Testis (tissue), 3 donors: Measurements from ENCODE around the gene AGR3. TPM values are rescaled to one million over a fixed set of nuclear protein-coding genes. Genes with fewer than 3 reads are reported as not detected.

Experiments
- DNase-seq: peaks from one replicate; pipeline ENCODE4 v3.0.0-alpha.2; 2019
- H3K27ac ChIP-seq, 2 donors: fragments of 200-600 bp; sonication (generic); one replicate each; pipeline ENCODE4 v1.5.1; 2019
- H3K27me3 ChIP-seq: fragments of 200-600 bp; sonication (generic); one replicate; pipeline ENCODE4 v1.5.1; 2019
- H3K36me3 ChIP-seq: fragments of 200-600 bp; sonication (generic); one replicate; pipeline ENCODE4 v1.5.1; 2017; ENCODE audit warnings: low read depth; ENCODE audit errors: missing control alignments
- H3K4me1 ChIP-seq: fragments of 200-600 bp; sonication (generic); one replicate; pipeline ENCODE4 v1.5.1; 2019
- H3K4me3 ChIP-seq, 2 donors: fragments of 200-600 bp; sonication (generic); one replicate each; pipeline ENCODE4 v1.5.1; 2017 to 2019
- H3K9me3 ChIP-seq: fragments of 200-600 bp; sonication (generic); one replicate; pipeline ENCODE4 v1.5.1; 2017
- POLR2A ChIP-seq: fragments of 450-650 bp; IDR thresholded peaks from one replicate; pipeline ENCODE4 v1.6.1; 2017; ENCODE audit warnings: antibody characterized with exemption, mild to moderate bottlenecking, moderate library complexity
- WGBS, 2 donors: methylation state at CpG; one replicate each; pipeline ENCODE4 v1.1.5; 2018; 5-methylcytosine and 5-hydroxymethylcytosine counted together
- intact Hi-C: fragments of 100-400 bp; cut with DNase I; formaldehyde crosslinking; loops from one replicate; pipeline ENCODE4 v1.15.1; 2023; ENCODE audit warnings: low total_unique reads
- polyA plus RNA-seq: library from polyadenylated mRNA; stranded (reverse); fragments of 350-450 nt; fragmentation: Illumina TruSeq; extraction: RNeasy Lipid Tissue Mini Kit (QIAGEN cat#74804); gene quantifications from one replicate; pipeline ENCODE4 v1.2.3, GENCODE V29; 2014; ENCODE audit warnings: low read depth, low replicate concordance; ENCODE audit not compliant: insufficient read depth
- total RNA-seq, 2 donors: library from RNA; depleted of rRNA; stranded (reverse); fragments of >200 nt; gene quantifications; one replicate each; pipeline ENCODE4 v1.2.3, GENCODE V29; 2016
- TF ChIP-seq, protein P1 (sequence below), 3 experiments: fragments of 450-650 bp in 2 of 3; fragments of 200-600 bp in 1 of 3; sonication (generic) in 1 of 3; IDR thresholded peaks; one replicate each; pipeline ENCODE4 v1.5.1; 2016 to 2019; ENCODE audit warnings: antibody characterized with exemption in 3 of 3, mild to moderate bottlenecking in 2 of 3, moderate library complexity in 1 of 3

AGR3 gene
- total and polyA plus RNA-seq, 3 donors from 2014 or later: 2.0 TPM; not detected in 2

DNA sequence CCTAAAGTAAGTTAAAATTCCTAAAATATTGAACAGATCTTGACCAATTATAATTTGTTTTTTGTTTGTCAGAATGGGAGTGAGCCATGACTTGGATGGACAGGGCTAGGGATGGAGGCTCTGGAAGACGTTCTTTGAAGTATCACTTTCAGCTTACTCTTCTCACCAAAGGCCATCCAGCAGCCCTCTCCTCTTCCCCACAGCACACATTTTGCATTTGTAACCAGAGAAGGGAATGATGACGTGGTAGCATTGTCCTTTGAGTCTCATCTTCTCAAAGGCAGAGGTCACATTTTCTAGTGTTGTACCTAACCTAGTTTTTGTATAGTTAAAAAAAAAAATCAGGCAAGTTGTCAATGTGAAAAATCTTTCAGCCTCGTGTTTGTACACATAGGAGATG is 43.8 kb upstream of the AGR3 start:
- no peaks in the 10 kb centered on the region for H3K27me3 ChIP-seq
- 85 to 87% methylated on average over 3 of the region's 3 CpGs for WGBS, 2 donors
- H3K9me3 ChIP-seq: no peaks in the 10 kb centered on the region
- DNase-seq: no peak
- no peaks in the 10 kb centered on the region for H3K4me1 ChIP-seq
- no peak overlapping the region for H3K4me3 ChIP-seq
- intact Hi-C loops: no loop called here
- TF ChIP-seq, protein P1, sequence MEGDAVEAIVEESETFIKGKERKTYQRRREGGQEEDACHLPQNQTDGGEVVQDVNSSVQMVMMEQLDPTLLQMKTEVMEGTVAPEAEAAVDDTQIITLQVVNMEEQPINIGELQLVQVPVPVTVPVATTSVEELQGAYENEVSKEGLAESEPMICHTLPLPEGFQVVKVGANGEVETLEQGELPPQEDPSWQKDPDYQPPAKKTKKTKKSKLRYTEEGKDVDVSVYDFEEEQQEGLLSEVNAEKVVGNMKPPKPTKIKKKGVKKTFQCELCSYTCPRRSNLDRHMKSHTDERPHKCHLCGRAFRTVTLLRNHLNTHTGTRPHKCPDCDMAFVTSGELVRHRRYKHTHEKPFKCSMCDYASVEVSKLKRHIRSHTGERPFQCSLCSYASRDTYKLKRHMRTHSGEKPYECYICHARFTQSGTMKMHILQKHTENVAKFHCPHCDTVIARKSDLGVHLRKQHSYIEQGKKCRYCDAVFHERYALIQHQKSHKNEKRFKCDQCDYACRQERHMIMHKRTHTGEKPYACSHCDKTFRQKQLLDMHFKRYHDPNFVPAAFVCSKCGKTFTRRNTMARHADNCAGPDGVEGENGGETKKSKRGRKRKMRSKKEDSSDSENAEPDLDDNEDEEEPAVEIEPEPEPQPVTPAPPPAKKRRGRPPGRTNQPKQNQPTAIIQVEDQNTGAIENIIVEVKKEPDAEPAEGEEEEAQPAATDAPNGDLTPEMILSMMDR (IDR thresholded peaks at IDR 0.05): no peak
- TF ChIP-seq POLR2A: no peak
- no peak overlapping the region for H3K27ac ChIP-seq
- no peaks in the 10 kb centered on the region for H3K36me3 ChIP-seq

DNA sequence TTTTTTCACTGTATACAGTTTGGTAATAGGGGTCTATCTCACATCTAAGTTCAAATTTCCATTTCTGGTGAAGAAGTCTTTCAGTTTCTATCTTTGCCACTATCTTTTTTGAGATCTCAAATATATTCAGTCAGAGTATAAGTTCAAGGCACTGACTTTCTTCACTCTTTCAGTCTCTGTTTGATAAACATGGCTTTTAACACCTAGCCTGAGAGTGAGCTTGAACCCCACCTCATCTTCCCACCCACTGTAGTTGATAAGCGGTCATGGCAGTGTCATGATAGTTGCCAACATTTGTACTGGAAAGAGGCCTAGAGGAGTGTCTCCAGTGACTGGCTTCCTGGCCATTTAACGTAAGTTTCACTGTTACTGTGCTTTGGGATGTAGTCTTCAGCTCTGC is 41.2 kb upstream of the AGR3 start:
- H3K27ac ChIP-seq: no peak overlapping the region
- H3K4me3 ChIP-seq: no peak overlapping the region
- TF ChIP-seq, protein P1 (IDR thresholded peaks at IDR 0.05): no peak
- no peak for TF ChIP-seq POLR2A
- H3K9me3 ChIP-seq: no peaks in the 10 kb centered on the region
- H3K4me1 ChIP-seq: no peaks in the 10 kb centered on the region
- H3K27me3 ChIP-seq: no peaks in the 10 kb centered on the region
- WGBS, 2 donors: 96 to 97% methylated on average over 2 of the region's 2 CpGs
- no peak for DNase-seq
- intact Hi-C loops: no loop called here
- no peaks in the 10 kb centered on the region for H3K36me3 ChIP-seq

DNA sequence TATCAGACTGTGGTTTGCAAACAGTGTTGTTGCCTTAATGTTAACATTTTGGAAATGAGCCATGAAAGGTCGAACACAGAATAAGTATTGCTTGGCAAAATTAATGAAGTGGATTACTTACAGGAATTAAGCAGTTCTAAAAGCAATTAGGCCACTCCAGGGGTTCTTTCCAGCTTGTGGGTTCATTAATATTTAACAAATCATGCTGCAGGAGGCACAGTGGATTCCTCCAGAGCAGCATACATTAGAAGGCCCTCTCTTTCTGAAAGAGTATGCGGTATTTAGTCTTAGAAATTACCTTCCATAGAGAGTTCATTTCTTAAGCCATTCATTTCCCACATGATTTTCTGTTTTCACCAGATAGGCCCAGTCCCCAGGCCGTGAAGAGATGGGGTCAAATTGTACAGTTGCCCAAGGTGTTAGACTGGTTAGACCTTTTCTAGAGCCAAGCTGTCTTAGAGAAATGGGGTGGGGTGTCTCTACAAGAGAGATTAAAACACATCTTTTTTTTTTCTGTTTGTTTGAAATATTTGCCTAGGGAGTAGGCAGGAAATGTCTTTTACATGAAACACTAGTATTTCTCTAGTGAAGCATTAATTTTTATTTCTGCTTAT is 40.0 kb upstream of the AGR3 start:
- Histone ChIP-seq H3K4me1 (no peaks in the 10 kb centered on the region), H3K36me3 (no peaks in the 10 kb centered on the region), H3K9me3 (no peaks in the 10 kb centered on the region), H3K4me3 (no peak overlapping the region), H3K27ac (no peak overlapping the region), H3K27me3 (no peaks in the 10 kb centered on the region)
- 75 to 76% methylated on average over 3 of the region's 3 CpGs for WGBS, 2 donors
- TF ChIP-seq POLR2A: no peak
- TF ChIP-seq, protein P1 (IDR thresholded peaks at IDR 0.05): no peak
- DNase-seq: no peak
- intact Hi-C loops: no loop called here

DNA sequence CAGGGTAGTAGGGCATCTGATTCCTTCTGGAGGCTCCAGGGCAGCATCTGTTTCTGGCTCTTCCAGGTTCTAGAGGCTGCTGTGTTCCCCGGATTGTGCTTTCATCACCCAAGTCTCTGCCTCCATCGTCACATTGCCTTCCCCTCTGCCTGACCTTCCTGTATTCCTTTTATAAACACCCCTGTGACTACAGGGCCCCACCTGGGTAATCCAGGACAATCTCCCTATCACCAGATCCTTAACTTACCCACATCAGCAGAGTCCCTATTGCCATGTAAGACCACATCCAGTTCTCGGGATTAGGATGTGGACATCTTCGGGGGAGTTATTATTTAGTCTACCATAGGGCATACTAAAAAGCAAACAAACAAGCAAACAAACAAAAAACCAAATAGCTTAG is 39.4 kb upstream of the AGR3 start:
- Histone ChIP-seq H3K27me3 (no peaks in the 10 kb centered on the region), H3K4me3 (no peak overlapping the region), H3K4me1 (no peaks in the 10 kb centered on the region), H3K9me3 (no peaks in the 10 kb centered on the region), H3K36me3 (no peaks in the 10 kb centered on the region), H3K27ac (no peak overlapping the region)
- no peak for DNase-seq
- TF ChIP-seq POLR2A: no peak
- TF ChIP-seq, protein P1 (IDR thresholded peaks at IDR 0.05): no peak
- intact Hi-C loops: no loop called here
- WGBS, 2 donors: 66% methylated on average over 4 of the region's 4 CpGs

DNA sequence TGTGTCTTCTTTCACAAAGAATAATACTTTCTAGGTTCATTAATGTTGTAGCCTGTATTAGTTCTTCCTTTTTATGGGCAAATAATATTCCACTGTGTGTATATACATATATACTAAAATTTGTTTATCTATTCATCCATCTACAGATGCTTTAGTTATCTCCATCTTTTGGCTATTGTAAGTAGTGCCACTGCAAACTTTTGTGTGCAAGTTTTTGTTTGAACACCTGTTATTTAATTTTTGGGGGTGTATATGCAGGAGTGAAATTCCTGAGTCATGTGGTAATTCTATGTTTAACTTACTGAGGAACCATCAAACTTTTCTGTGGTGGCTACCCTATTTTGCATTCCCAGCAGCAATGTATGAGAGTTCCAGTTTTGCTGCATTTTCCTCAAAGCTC is 37.7 kb upstream of the AGR3 start:
- Histone ChIP-seq H3K36me3 (no peaks in the 10 kb centered on the region), H3K4me3 (no peak overlapping the region), H3K4me1 (no peaks in the 10 kb centered on the region), H3K27me3 (no peaks in the 10 kb centered on the region), H3K27ac (no peak overlapping the region), H3K9me3 (no peaks in the 10 kb centered on the region)
- intact Hi-C loops: no loop called here
- TF ChIP-seq POLR2A: no peak
- TF ChIP-seq, protein P1 (IDR thresholded peaks at IDR 0.05): no peak
- no peak for DNase-seq
